ENCODE data around the gene C19orf67. TPM values are rescaled to one million over a fixed set of nuclear protein-coding genes. Genes with fewer than 3 reads are reported as not detected.

Gene C19orf67
- total RNA-seq, 1 donor from 2014 or later = 0.45 TPM

DNA sequence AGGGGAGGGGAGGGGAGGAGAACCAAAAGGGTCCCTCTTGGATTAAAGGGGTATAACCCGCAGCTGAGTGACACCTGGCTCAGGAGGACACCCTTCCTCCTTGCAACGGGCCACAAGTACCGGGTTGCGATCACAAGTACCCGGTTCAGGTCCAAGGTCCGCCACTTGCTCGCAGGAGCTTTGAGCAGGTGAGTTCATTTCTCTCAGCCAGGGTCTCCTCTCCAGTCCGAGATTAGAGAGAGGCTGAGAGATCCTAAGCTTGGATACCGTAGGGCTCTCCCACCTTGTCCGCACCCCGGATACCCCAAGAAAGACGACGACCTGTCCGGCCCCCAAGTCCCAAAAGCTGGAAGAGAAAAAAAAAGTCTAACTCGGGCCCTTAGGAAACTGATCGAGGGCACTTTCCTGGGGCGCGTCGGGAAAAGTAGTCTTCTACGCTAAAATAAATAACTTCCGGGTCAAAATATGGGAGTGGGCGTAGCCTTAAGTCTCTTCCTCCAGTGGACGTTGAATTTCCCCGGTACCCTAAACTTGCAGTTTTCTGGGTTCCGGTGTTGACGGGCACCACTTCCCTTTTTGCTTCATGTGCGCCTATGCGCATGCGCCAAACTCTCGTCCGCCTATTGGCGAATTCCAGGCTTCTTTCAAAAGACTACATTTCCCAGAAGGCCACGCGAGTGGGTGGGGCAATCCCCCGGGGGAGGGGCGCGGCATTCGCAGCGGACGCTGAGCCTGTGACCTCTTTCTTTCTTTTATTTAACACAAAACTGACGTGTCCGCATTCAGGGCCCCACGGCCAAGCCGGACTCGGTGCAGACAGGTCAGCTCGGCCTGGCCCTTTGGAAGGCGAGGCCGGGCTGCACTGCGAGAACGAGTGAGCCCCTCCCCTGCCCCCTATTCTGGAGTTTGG, 4.4 kb downstream of the C19orf67 start:
- no peaks in the 10 kb centered on the region for H3K9me3 Mint-ChIP-seq
- no peaks in the 10 kb centered on the region for H3K27me3 Mint-ChIP-seq (ENCODE audit: low read depth)
- peaks cover 9% of the 10 kb centered on the region for H3K4me1 Mint-ChIP-seq
- peak; percentile 96 to 99 for DNase-seq (ENCODE audit: low spot score in 2 of 2, unreplicated experiment in 2 of 2)
- TF ChIP-seq, protein P1, sequence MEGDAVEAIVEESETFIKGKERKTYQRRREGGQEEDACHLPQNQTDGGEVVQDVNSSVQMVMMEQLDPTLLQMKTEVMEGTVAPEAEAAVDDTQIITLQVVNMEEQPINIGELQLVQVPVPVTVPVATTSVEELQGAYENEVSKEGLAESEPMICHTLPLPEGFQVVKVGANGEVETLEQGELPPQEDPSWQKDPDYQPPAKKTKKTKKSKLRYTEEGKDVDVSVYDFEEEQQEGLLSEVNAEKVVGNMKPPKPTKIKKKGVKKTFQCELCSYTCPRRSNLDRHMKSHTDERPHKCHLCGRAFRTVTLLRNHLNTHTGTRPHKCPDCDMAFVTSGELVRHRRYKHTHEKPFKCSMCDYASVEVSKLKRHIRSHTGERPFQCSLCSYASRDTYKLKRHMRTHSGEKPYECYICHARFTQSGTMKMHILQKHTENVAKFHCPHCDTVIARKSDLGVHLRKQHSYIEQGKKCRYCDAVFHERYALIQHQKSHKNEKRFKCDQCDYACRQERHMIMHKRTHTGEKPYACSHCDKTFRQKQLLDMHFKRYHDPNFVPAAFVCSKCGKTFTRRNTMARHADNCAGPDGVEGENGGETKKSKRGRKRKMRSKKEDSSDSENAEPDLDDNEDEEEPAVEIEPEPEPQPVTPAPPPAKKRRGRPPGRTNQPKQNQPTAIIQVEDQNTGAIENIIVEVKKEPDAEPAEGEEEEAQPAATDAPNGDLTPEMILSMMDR (IDR thresholded peaks at IDR 0.05; ENCODE audit: unreplicated experiment) = no peak
- H3K4me3 Mint-ChIP-seq = peak overlapping the region; percentile 95
- H3K36me3 Mint-ChIP-seq = peaks cover 3% of the 10 kb centered on the region
- H3K27ac Mint-ChIP-seq = peak overlapping the region; percentile 97

DNA sequence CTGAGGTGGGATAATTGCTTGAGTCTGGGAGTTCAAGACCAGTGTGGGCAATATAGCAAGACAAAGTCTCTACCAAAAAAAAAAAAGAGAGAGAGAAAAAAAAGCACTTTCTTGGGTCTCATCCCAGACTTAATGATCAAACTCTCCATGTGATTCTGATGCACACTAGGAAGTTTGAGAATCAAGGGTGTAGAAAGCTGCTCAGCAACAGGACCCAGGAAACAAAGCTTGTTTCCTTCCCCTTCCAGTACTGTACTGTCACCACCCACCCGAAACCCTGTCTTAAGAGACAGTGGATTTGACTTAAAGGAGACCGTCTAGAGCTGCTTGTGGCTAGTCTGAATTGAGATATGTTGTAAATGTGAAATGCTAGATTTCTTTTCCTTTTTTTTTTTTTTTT, 7.2 kb downstream of the C19orf67 start:
- H3K27me3 Mint-ChIP-seq (ENCODE audit: low read depth) = no peaks in the 10 kb centered on the region
- H3K27ac Mint-ChIP-seq = no peak overlapping the region
- no peaks in the 10 kb centered on the region for H3K36me3 Mint-ChIP-seq
- H3K4me1 Mint-ChIP-seq = peaks cover 24% of the 10 kb centered on the region
- no peak overlapping the region for H3K4me3 Mint-ChIP-seq
- DNase-seq (ENCODE audit: low spot score in 2 of 2, unreplicated experiment in 2 of 2) = no peak
- TF ChIP-seq, protein P1 (IDR thresholded peaks at IDR 0.05; ENCODE audit: unreplicated experiment) = no peak
- no peaks in the 10 kb centered on the region for H3K9me3 Mint-ChIP-seq

DNA sequence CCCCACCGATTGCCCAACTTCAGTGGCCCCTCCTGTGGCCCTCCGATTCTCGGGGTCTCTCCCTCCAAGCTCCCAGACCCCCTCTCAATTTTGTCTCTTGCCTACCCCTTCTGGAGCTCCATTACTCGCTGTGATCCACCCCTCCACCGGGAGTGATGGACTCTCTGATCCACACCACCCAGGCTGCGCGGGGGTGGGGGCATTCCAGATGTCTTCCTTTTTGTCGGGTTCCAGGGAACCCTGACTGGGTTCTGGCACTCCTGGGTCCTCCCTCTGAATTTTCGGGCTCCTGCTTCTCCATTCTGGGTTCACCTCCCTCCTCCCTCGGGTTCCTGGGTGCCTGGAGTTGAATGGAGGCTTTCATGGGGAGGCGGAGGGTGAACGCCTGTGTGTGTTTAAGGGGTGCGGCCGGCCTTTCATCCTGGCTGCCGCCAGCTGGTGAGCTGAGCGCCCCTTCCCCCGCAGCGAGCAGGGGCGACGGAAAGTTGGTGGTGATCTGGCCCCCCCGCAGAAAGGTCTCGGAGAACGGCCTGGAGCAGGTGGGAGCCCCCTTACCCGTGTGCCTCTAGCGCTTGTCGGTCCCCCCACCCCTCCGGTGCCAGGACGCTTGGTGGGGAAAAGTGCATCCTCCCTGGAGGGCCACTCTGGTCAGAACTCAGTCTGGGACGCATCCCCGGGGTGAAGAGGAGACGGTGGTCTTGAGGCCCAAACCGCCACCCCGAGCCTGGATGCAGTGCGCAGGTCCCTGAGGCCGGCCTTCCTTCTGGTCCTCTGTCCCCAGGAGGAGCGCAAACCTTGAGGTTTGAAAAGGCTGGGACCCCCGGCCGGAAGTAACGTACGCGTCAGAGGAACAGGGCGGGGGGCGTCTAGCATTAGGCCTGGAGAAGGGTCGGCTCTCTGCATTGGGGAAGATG, 11.4 kb downstream of the C19orf67 start:
- H3K9me3 Mint-ChIP-seq = no peaks in the 10 kb centered on the region
- H3K27ac Mint-ChIP-seq = peak overlapping the region; percentile 92
- H3K4me3 Mint-ChIP-seq = peak overlapping the region; percentile 91

DNA sequence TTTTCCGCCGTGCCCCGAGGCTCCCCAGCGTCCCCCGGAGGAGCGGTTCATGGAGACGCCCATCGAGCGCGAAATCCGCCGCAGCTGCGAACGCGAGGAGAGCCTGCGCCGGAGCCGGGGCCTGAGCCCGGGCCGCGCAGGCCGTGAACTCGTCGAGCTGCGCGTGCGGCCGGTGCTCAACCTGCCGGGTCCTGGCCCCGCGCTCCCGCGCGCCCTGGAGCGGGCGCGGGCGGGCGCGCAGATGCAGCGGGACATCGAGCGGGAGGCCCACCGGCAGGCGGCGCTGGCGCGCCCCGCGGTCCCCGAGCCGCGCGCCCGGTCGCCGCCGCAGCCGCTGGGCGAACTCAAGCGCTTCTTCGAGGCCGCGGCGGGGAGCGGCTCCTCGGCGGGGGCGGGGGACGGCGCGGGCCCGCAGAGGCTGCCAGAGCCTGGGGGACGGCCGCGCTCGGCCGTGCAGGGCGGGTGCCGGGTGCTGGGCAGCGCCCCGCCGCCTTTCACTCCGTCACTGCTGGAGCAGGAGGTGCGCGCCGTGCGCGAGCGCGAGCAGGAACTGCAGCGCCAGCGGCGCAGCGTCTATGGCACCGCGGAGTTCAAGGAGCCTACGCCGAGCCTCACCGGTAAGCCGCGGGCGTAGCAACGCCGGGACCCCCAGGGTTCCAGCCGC, 12.2 kb downstream of the C19orf67 start:
- DNase-seq (ENCODE audit: low spot score in 2 of 2, unreplicated experiment in 2 of 2) = peak; percentile 68 to 86

More for the DNA sequence above, 11.4 kb downstream of the C19orf67 start:
- Mint-ChIP-seq H3K4me1 (peaks cover 22% of the 10 kb centered on the region), H3K36me3 (no peaks in the 10 kb centered on the region), H3K27me3 (ENCODE audit: low read depth) (peaks cover 2% of the 10 kb centered on the region)
- DNase-seq (ENCODE audit: low spot score in 2 of 2, unreplicated experiment in 2 of 2) = no peak
- TF ChIP-seq, protein P1 (IDR thresholded peaks at IDR 0.05; ENCODE audit: unreplicated experiment) = no peak

More for the DNA sequence above, 12.2 kb downstream of the C19orf67 start:
- TF ChIP-seq, protein P1 (IDR thresholded peaks at IDR 0.05; ENCODE audit: unreplicated experiment) = peak; percentile 38
- peaks cover 22% of the 10 kb centered on the region for H3K4me1 Mint-ChIP-seq
- peaks cover 2% of the 10 kb centered on the region for H3K27me3 Mint-ChIP-seq (ENCODE audit: low read depth)
- peak overlapping the region; percentile 92 for H3K27ac Mint-ChIP-seq
- peak overlapping the region; percentile 91 for H3K4me3 Mint-ChIP-seq
- H3K9me3 Mint-ChIP-seq = no peaks in the 10 kb centered on the region
- H3K36me3 Mint-ChIP-seq = no peaks in the 10 kb centered on the region
